Activated CD4-positive, alpha-beta T cell treated with anti-CD3 and anti-CD28 coated beads for 48 hours (primary cell): Measurements from ENCODE around the gene UBE2Q2.
"Not testable (repeated sequence)": the region's sequence is repeated elsewhere in the genome, so short reads cannot be mapped to it uniquely, and the experiment has no call there.

Experiments
- DNase-seq: peaks from one replicate; pipeline ENCODE4 v3.0.0-alpha.2; 2020

Gene UBE2Q2

DNA sequence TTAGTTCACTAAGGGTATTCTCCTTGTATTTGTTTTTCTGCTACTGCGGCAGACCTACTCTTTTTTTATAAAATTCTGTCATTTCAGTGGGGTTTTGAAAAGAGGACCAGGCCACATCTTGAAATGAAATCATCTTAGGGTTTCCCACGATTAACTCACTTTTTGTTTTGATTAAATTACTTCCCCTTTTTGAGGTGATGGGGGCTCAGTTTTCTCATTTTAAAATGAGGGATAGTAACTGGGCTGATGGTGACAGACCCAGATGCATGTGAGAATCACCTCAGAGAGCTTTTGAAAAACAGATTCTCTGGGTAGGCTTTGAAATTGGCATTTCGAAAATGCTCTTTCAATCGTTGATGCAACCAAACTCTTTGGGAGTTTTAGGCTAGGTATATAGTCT lies 24.2 kb downstream of the UBE2Q2 start:
- DNase-seq = no peak

DNA sequence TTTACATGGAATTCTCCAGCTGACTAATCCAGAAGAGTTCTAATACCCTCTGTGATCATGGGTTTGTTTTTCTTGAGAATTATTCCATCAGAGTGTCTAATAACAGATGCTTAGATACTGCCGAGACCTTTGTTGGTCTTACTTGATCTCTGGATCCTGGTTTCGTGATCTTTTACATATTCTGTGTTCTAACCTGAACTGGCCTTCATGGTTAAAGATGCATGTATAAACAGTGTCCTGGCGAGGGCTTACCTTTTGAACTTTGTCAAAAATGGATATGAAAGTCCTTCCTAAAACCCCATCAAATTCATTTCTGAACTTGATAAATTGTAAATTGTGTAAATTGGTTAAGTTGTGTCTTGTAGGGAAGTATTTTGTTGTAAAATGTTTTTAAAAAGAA lies 24.8 kb downstream of the UBE2Q2 start:
- DNase-seq = no peak

DNA sequence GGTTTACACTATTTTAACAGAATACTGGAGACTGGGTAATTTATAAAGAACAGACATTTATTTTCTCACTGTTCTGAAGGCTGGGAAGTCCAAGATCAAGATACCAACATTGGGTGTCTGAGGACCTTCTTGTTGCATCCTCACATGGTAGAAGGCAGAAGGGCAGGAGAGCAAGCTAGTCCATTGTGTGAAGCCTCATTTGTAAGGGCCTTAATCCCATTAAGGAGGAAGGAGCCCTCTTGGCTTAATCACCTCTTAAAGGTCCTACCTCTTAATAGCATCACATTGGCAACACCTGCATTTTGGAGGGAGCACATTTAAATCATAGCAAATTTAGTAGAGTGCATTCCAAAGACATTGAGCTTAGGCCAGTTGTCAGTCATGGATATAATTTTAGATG lies 26.2 kb downstream of the UBE2Q2 start:
- no peak for DNase-seq

DNA sequence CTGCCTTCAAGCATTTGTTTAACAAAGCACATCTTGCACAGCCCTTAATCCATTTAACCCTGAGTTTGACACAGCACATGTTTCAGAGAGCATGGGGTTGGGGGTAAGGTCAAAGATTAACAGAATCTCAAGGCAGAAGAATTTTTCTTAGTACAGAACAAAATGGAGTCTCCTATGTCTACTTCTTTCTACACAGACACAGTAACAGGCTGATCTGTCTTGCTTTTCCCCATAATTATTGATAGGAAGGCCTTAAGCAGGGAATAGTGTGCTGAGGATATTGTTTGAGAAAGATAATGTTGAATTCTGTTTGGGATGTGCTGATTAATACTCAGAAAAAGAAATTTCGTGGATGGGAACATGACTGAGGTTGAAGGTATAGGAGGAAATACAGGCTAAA lies 28.3 kb downstream of the UBE2Q2 start:
- DNase-seq = not testable (repeated sequence)

DNA sequence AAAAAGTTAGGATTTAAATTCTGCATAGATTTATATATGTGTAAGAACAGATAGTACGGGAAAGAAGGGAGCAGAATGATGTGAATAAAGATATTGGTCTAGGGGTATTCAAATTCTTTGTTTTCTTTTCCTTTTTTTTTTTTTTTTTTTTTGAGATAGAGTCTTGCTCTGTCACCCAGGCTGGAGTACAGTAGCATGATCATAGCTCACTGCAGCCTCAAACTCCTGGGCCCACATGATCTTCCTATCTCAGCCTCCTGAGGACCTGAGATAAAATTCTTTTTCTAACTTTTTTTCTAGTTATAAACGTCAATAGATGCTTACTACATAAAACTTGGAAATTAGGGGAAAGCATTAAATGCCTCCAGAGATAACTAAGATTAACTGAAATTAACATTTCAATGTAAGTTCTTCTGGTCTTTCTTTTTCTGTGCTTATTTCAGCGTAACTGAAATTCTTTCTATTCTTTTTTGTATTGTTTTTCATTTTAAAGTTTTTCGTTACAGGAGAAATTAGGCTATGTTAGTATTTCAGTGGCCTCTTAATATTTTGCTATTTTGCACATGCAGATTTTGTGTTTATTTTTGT lies 29.2 kb downstream of the UBE2Q2 start:
- no peak for DNase-seq

DNA sequence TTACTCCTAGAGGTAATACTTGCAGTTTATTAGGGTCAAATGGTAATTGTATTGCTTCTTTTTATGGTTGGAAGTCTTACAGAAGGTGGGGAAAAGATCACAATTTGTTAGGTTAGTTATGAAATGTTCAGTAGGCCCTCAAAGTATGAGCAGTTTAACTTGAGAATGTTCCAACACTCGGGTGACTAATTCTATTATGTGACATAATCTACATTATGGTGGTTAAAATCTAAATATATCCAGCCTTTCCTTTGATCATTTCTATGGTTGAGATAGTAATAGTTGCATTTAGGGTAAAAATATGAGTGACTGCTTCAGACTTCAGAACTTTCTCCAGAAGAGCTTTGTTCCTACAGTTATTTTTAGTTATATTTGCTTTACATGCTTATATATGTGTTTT lies 40.8 kb downstream of the UBE2Q2 start:
- DNase-seq = no peak

DNA sequence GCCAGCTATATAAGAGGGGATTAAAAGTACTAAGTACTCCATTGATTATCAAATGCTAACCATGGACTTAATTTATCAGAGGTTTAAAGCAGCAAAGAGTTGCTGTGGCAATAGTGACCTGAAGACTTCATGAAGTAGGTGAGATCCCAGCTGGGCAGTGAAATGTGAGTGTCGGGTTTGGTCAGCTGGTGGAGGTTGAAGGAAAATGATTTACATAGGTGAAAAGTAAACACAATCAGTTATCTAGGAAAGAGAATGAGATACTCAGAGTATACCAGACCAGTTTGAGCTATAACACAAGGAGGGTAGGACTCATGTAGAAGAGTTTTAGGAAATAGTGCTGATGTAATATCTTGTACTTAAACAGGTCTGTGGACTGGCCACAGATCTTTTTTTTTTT lies 43.9 kb downstream of the UBE2Q2 start:
- no peak for DNase-seq

DNA sequence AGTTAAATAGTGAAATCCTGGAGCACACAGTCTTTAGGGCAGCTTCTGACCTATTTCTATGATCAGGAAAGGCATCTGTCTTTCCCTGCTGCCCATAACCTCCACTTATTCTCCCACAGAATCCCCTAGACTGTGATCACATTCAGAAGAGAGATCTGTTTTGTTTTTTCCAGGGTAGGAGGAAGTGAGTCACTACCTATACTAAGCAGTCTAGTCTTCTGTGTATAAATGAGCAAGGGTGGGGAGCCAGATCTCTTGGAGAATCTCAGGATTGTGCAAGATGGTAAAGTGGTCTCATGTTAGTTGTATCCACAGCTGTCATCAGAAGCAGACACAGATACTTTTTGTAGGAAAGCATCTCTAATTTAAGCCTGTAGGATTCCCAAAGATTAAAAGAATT lies 48.6 kb downstream of the UBE2Q2 start:
- no peak for DNase-seq

DNA sequence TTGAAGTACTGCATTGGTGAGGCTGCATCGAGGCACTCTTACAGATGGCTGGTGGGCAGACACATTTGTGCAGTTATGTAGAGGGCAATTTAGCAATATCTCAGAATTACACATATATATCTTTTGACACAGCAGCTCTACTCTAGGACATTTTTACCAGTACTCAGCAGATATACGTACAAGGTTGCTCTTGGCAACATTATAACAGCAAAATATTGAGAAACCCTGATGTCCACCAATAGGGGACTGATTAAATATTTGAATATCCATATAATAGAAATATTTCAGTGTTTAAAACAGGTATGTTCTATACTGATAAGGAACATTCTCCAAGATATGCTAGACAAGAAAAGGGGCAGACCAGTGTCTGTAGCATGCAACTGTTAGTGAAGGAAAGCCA lies 52.5 kb downstream of the UBE2Q2 start:
- DNase-seq = no peak

DNA sequence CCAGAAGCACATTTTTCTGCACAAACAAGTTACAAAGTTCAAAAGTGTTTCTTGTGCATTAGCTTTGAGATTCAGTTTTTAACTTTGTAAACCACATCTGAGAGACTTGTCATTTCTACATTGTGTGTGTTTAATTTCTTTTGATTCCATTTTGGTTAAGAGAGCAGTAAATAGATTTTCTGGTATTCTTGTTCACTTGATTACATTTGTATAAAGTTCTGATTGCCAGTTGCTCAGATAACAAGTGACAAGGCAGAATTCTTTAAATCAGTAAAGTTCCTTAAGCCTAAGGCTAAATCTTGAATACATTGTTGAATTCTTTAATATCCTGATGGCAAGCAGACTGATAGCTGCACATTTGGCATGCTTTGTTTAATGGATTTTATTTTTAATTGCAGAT lies 57.3 kb downstream of the UBE2Q2 start:
- no peak for DNase-seq

DNA sequence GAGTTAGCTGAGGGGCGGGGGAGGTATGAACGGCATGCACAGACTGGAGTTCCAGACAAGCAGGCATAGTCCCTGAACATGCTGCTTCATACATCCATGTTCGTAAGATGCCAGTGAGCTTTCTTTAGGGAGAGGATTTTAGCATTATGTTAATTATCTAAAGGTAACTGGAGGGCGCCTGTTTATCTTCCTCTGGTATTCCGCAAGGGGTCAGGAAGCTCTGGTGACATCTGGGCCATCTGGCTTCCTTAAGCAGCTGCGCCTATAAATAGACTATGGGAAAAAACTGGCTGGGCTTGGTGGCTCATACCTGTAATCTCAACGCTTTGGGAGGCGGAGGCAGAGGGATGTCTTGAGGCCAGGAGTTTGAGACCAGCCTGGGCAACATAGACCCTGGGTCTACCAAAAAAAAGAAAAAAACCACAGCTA lies 58.9 kb downstream of the UBE2Q2 start:
- no peak for DNase-seq

DNA sequence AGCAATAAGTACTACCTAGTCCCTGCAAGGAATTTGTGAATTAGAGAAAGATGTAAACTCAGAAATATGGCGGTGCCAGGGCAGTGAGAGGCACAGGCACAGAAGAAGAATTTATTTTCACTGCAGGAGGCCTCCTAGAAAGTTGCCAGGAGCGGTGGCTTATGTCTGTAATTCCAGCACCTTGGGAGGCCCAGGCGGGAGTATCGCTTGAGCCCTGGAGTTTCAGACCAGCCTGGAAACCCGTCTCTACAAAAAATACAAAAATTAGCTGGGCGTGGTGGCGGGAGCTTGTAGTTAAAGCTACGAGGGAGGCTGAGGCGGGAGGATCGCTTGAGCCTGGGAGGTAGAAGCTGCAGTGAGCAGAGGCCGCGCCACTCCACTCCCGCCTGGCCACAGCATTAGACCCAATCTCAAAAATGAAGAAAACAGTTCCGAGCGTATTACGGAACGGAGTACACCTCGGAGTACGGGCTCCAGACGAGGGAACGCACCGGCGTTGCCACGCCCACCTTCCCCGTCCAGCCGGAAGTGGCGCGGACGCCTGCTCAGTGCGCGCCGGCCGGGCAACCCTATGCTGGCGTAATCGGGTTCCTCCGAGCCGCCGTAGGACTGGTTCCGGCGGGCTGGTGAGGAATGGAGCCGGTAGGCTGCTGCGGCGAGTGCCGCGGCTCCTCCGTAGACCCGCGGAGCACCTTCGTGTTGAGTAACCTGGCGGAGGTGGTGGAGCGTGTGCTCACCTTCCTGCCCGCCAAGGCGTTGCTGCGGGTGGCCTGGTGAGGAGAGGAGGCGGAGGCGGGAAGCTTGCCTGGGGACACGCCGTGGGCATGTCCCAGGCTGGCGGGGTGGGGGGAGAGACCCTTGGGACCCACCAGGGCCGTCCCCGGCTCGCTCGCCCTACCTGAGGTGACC lies 60.3 kb downstream of the UBE2Q2 start, which contains the start of gene FBXO22:
FBXO22 (plus strand) TSS at position 548 of the 909 bp plus-strand sequence; CDS start at position 634, 86 bp downstream.
- DNase-seq = peak; percentile 96

DNA sequence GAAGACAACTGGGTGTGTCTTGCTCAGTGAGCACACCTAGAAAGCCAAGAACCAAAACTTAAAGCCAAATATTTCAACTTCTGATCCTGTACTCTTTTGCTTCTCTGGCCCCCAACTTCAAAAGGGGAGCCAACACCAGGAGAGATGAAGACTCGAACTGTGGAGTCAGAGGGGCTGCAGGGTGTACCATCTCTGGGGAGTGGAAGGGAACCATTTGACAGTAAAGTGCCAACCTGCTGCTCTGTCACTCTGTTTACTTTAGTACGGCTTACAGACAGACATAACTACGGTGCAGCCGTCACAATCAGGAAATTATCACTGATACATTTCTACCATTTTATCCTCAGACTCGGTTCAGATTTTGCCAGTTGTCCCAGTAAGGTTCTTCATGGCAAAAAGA lies 62.0 kb downstream of the UBE2Q2 start:
- no peak for DNase-seq

DNA sequence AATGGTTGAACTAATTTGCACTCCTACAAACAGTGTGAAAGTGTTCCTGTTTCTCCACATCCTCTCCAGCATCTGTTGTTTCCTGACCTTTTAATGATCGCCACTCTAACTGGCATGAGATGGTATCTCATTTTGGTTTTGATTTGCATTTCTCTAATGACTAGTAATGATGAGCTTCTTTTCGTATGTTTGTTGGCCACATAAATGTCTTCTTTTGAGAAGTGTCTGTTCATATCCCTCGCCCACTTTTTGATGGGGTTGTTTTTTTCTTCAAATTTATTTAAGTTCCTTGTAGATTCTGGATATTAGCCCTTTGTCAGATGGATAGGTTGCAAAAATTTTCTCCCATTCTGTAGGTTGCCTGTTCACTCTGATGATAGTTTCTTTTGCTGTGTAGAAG lies 67.1 kb downstream of the UBE2Q2 start:
- not testable (repeated sequence) for DNase-seq

DNA sequence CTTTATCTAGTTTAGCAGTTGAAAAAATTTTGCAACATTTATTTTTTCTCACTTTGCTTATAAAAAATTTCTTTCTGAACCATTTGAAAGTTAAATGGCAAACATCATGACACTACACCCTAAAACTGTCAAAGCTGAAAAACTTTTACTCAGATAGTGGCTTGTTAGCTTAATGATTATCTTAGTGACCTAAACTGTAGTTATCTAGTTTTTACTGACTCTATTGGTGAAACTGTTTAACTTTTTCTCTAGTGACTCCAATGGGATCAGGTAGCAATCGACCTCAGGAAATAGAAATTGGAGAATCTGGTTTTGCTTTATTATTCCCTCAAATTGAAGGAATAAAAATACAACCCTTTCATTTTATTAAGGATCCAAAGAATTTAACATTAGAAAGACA lies 73.7 kb downstream of the UBE2Q2 start:
- no peak for DNase-seq

DNA sequence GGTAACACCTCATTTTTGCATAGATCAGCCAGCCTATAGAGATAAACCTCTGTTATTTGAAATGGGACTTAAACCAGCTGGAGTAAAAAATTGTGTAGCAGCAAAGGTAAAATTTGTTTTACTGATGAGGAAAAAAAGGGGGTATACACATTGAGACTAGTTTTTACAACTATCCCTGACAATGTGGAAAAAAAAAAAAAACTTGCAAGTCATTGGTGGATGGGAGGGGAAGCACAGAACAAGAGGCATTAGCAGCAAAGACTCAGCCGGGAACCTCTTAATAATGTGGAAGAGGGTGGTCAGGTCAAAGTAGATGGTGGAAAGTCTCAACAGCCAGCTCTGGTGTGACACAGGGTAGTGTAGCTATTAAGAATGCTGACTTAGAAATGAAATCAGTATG lies 74.9 kb downstream of the UBE2Q2 start:
- no peak for DNase-seq

DNA sequence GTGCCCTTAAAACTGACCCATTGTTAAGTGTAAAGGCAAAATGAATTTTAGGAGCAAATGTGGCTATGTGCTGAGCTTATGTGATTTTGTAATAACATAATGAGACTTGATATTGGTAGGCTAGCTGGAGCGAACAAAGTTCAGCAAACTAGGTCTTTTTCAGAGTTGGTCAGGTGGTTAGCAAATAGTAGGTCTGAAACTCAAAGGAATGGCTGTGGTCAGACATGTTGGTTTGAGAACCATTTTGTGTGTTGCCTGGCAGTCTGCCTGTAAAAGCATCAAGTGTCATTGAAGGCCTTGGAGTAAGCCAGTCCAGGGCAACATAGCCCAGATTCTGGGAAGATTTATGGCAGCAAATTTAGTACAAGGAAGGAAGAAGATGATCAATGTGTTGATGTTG lies 76.8 kb downstream of the UBE2Q2 start:
- no peak for DNase-seq

DNA sequence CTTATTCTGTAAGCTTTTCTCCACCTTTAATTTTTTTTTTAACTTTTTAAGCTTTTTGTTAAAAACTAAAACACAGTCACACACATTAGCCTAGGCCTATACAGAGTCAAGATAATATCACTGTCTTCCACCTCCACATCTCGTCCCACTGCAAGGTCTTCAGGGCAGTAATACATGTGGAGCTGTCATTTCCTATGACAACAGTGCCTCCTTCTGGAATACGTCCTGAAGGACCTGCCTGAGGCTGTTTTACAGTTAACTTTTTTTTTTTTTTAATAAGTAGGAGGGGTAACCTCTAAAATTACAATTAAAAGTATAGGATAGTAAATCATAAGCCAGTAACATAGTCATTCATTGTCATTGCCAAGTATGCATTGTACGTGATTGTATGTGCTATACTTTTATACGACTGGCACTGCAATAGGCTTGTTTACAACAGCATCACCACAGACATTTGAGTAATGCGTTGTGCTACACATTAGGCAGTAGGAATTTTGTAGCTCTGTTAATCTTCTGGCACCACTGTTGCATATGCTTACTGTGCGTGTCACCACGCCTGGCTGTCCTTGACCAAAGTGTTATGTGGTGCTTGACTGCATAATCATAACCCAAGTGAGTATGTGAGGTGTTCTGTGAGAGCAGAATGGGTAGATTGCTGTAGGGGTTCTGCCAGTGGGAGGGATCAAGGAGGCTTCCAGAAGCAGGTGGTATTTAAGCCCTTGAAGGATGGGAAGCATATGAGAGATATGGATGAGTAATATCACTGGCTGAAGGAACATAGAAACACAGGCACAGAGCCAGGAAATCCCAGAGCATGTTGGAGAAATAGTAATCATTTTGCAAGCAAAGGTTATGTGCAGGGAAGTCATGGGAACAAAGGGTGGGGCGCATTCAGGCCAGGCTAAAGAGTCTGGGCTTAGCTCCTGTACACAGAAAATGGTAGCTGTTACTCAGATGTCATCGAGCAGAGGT lies 78.8 kb downstream of the UBE2Q2 start:
- DNase-seq = peak; percentile 13

DNA sequence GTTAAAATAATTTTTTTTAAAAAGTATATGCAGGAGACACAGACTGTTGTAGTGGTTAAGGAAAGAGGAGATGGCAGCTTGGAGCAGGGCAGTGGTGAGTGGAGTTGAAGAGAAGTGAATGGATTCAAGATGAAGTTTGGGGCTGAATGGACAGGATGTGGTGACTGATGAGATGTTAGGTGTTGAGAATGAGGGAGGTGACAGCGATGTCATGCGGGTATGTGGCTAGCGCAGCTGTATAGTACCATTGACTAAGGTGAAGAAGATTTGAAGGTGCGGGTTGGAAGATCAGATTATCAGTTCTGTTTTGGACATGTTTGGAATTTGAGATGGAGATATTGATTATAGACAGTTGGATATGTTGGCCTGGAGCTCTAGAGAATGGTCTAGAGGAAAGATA lies 80.5 kb downstream of the UBE2Q2 start:
- DNase-seq = peak; percentile 18

DNA sequence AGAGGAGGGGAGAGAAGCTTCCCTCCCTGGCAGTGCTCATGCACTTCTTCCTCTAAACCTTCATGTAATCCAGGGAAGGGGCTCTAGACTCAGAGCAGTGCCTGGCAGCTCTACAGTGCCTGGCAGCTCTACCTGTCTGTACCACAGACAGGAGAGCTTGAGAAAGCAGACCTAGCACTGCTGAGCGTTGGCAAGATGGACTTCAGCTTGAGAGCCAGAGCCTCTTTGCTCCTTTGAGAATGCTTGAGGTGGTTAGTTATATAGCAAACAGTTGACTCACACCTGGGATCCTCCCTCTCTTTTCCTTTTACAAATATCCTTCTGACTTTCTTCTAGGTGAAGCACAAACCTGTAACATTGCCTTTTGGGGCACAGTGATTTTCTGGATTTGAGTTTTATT lies 81.3 kb downstream of the UBE2Q2 start:
- no peak for DNase-seq

DNA sequence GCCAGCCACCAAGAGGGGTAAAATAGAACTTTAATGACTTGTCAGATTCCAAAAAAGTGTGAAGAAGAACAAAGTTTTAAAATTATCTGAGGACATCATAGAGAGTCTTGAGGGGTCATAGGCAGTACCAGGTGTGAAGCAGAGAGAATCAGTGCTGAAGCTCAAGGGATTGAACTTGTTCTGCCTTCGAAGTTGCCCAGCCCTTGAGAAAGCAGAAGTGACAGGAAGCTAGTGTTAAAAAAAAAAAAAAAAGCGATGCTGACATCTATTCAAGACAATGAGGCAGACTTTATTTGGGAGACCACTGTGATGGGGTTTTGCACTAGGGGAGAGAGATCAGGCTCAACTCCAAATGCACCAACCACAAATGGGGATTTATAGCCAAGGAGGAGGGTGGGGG lies 82.2 kb downstream of the UBE2Q2 start:
- no peak for DNase-seq

DNA sequence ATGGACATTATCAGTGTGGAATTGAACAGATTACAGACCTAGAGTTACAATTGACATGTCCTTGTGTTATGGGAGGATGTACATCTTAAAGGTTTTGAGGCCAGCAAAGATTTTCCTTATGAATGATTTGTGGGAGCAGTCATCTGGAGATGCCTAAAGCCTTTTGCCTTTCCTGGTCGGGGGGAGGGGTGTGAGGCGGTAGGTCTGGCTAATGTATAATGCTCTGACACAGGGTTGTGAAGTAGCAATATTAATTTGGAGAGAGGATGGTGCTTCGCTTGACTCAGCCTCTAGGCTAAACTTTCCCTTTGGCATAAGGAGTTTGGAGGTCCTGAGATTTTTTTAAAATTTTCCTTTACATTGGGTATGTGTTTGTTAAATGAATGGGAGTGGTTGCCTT lies 83.7 kb downstream of the UBE2Q2 start:
- no peak for DNase-seq

DNA sequence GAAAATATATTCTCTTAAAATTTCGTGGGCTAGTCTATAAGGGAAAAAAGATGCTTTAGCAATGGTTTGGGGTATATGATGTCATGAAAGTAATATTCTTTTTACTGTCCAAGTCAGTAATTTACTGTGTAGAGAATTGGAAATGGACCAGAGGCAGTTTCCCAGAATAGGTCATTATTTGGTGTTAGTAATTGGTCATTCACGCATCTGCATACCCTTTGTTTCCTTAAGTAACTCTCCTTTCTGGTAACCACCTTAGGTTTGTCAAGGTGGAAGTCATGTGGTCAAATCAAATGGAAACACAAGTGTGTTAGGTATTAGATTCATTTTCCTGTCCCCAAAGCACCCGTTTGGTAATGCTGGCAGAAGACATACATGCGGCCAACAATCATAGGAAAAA lies 84.4 kb downstream of the UBE2Q2 start:
- DNase-seq = no peak
